ENCODE measurements around the gene PRAF2.

The PRAF2 gene

GRCh38 chrX:49041744-49042580 is 31.8 kb downstream of the PRAF2 start:
- DNase-seq = no peak

- no peak for DNase-seq
Observed at GRCh38 chrX:49040376-49040955, 33.3 kb downstream of the PRAF2 start.

- no peak for DNase-seq
Observed at GRCh38 chrX:49039598-49040375, 34.0 kb downstream of the PRAF2 start.

GRCh38 chrX:49037883-49038475 is 35.8 kb downstream of the PRAF2 start:
- DNase-seq = no peak

- no peak for DNase-seq
Observed at GRCh38 chrX:49030283-49030682, 43.5 kb downstream of the PRAF2 start.

- no peak for DNase-seq
Observed at GRCh38 chrX:49029876-49030275, 43.9 kb downstream of the PRAF2 start.
